ENCODE results near the gene SGIP1.

- no peak for TF ChIP-seq CTCF (conservative IDR thresholded peaks at IDR 0.05; ENCODE audit: low read depth, low read length)
- TF ChIP-seq EZH2 (IDR thresholded peaks at IDR 0.05; ENCODE audit: borderline replicate concordance, low read depth, low read length, poor library complexity, severe bottlenecking) = no peak
These were observed 233.7 kb downstream of the SGIP1 start for GRCh38 chr1:66767626-66768025.
